Keratinocyte (primary cell): ENCODE measurements around the gene SCN9A. TPM values are rescaled to one million over a fixed set of nuclear protein-coding genes. Genes with fewer than 3 reads are reported as not detected.

ENCODE experiments used
- DNase-seq: peaks from one replicate; pipeline ENCODE4 v3.0.0-alpha.2; 2011; ENCODE audit warnings: low read depth, missing footprints, low spot score
- FAIRE-seq: peaks from 2 replicates; lab custom pipeline; 2011; peaks lifted over from hg19 to GRCh38; lab: Jason Lieb, UNC
- H2AFZ ChIP-seq: 2 replicates; pipeline ENCODE4 v1.6.0; 2012; ENCODE audit warnings: low read length, control low read depth, inconsistent platforms; ENCODE audit not compliant: control insufficient read depth
- H3K27ac ChIP-seq: 2 replicates; pipeline ENCODE4 v1.5.1; 2011; ENCODE audit warnings: low read length; ENCODE audit not compliant: control insufficient read depth, insufficient read depth
- H3K27me3 ChIP-seq: 3 replicates; pipeline ENCODE4 v1.6.0; 2011; ENCODE audit warnings: low read length; ENCODE audit not compliant: control insufficient read depth, insufficient read depth; ENCODE audit errors: extremely low read depth
- H3K36me3 ChIP-seq, 2 experiments: 2 replicates in 1 of 2; 3 replicates in 1 of 2; pipeline ENCODE4 v1.5.1; 2011; ENCODE audit warnings: low read length in 2 of 2, mild to moderate bottlenecking in 1 of 2; ENCODE audit not compliant: control insufficient read depth in 2 of 2, insufficient read depth in 2 of 2; ENCODE audit errors: extremely low read depth in 1 of 2
- H3K4me1 ChIP-seq: 3 replicates; pipeline ENCODE4 v1.5.1; 2011; ENCODE audit warnings: low read length; ENCODE audit not compliant: control insufficient read depth, insufficient read depth; ENCODE audit errors: extremely low read depth
- H3K4me2 ChIP-seq: 3 replicates; pipeline ENCODE4 v1.6.0; 2011; ENCODE audit warnings: low read depth, low read length; ENCODE audit not compliant: control insufficient read depth, insufficient read depth; ENCODE audit errors: extremely low read depth
- H3K4me3 ChIP-seq, 3 experiments: fragments of 200-600 bp in 1 of 3; sonication (generic) in 1 of 3; 2 replicates in 2 of 3; 3 replicates in 1 of 3; pipeline ENCODE4 v1.5.1; 2011 to 2016; ENCODE audit warnings: low read length in 3 of 3, mild to moderate bottlenecking in 3 of 3, control low read depth in 2 of 3, inconsistent platforms in 1 of 3, low read depth in 1 of 3, mixed read lengths in 1 of 3, mixed run types in 1 of 3, moderate library complexity in 1 of 3; ENCODE audit not compliant: control insufficient read depth in 2 of 3, insufficient read depth in 2 of 3; ENCODE audit errors: extremely low read depth in 1 of 3
- H3K79me2 ChIP-seq: 2 replicates; pipeline ENCODE4 v1.6.0; 2012; ENCODE audit warnings: low read length; ENCODE audit not compliant: control insufficient read depth, insufficient read depth
- H3K9ac ChIP-seq: 3 replicates; pipeline ENCODE4 v1.6.0; 2011; ENCODE audit warnings: low read length; ENCODE audit not compliant: control insufficient read depth, insufficient read depth; ENCODE audit errors: extremely low read depth
- H3K9me1 ChIP-seq: 3 replicates; pipeline ENCODE4 v1.6.0; 2011; ENCODE audit warnings: low read length; ENCODE audit not compliant: control insufficient read depth, insufficient read depth; ENCODE audit errors: extremely low read depth
- H3K9me3 ChIP-seq: 2 replicates; pipeline ENCODE4 v1.5.1; 2012; ENCODE audit warnings: low read depth, low read length; ENCODE audit not compliant: control insufficient read depth
- H4K20me1 ChIP-seq: 3 replicates; pipeline ENCODE4 v1.6.0; 2011; ENCODE audit warnings: low read length; ENCODE audit not compliant: control insufficient read depth, insufficient read depth; ENCODE audit errors: extremely low read depth
- EZH2 ChIP-seq: IDR thresholded peaks from one replicate; pipeline ENCODE4 v1.6.1; 2012; ENCODE audit warnings: inconsistent platforms, mild to moderate bottlenecking, low read length, moderate library complexity
- dilution Hi-C: fragments of 300-500 bp; cut with MboI; formaldehyde crosslinking; loops from one replicate; pipeline ENCODE4 v1.7.0; 2020; ENCODE audit warnings: low sequenced_read_pairs; ENCODE audit not compliant: extremely low pct_ligation_motif_present
- polyA plus RNA-seq, 5 experiments: library from polyadenylated mRNA; depleted of rRNA in 3 of 5; stranded (reverse) in 3 of 5; stranded (forward) in 1 of 5; unstranded in 1 of 5; fragments of >200 nt; gene quantifications; 1 replicate in 1 of 5; 2 replicates in 3 of 5; 3 replicates in 1 of 5; pipeline versions ENCODE4 v1.2.1 to v1.2.3, GENCODE V29; 2011 to 2012; ENCODE audit warnings: missing spikeins in 2 of 5, low read depth in 1 of 5, low replicate concordance in 1 of 5
- TF ChIP-seq, protein P1 (sequence below), 3 experiments: IDR thresholded peaks in 1 of 3; conservative IDR thresholded peaks in 1 of 3; optimal IDR thresholded peaks in 1 of 3; 2 replicates in 2 of 3; 3 replicates in 1 of 3; pipeline versions ENCODE3 to v1.5.1; 2011; ENCODE audit warnings: low read length in 3 of 3, mild to moderate bottlenecking in 3 of 3, moderate library complexity in 2 of 3, control low read depth in 1 of 3, inconsistent platforms in 1 of 3; ENCODE audit not compliant: insufficient read depth in 2 of 3; ENCODE audit errors: extremely low read depth in 1 of 3

SCN9A gene
- polyA plus RNA-seq, 1 donor (not counting 4 experiments of a cell fraction or from before 2014, with no cell fraction given), result 0.10 TPM

DNA sequence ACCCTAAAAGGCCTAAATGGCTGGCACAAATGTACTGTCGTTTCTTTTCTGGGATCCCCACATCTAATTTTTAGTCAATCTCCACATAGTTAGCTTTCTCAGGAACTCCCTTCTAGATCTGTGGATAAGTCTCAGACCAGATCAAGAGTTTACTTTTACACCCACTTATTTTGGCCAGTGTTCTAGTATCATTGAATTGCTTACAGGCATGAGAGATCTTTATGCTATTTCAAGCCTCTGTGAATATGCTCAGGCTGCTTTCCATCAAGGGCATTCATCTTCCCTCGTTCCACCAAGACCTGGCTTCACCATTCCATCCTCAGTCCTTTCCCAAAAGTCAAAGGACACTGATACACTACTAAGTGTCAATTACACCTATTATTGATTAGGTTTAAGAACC, 220.2 kb downstream of the SCN9A start:
- Histone ChIP-seq H3K27me3 (no peaks in the 10 kb centered on the region), H3K36me3 (no peaks in the 10 kb centered on the region), H3K27ac (no peak overlapping the region), H4K20me1 (no peaks in the 10 kb centered on the region), H3K4me1 (no peaks in the 10 kb centered on the region), H3K9ac (no peak overlapping the region), H3K4me2 (no peak overlapping the region), H3K9me1 (no peaks in the 10 kb centered on the region), H2AFZ (no peak overlapping the region), H3K79me2 (no peaks in the 10 kb centered on the region), H3K9me3 (no peaks in the 10 kb centered on the region), H3K4me3 (no peak overlapping the region)
- no peak for FAIRE-seq
- dilution Hi-C loops, result no loop called here
- TF ChIP-seq, protein P1, sequence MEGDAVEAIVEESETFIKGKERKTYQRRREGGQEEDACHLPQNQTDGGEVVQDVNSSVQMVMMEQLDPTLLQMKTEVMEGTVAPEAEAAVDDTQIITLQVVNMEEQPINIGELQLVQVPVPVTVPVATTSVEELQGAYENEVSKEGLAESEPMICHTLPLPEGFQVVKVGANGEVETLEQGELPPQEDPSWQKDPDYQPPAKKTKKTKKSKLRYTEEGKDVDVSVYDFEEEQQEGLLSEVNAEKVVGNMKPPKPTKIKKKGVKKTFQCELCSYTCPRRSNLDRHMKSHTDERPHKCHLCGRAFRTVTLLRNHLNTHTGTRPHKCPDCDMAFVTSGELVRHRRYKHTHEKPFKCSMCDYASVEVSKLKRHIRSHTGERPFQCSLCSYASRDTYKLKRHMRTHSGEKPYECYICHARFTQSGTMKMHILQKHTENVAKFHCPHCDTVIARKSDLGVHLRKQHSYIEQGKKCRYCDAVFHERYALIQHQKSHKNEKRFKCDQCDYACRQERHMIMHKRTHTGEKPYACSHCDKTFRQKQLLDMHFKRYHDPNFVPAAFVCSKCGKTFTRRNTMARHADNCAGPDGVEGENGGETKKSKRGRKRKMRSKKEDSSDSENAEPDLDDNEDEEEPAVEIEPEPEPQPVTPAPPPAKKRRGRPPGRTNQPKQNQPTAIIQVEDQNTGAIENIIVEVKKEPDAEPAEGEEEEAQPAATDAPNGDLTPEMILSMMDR (optimal IDR thresholded peaks at IDR 0.05 in 1 of 3, IDR thresholded peaks at IDR 0.05 in 1 of 3, conservative IDR thresholded peaks at IDR 0.05 in 1 of 3; ENCODE audit: extremely low read depth in 1 of 3, insufficient read depth in 2 of 3, low read length in 3 of 3), result no peak
- no peak for TF ChIP-seq EZH2
- DNase-seq, result no peak

DNA sequence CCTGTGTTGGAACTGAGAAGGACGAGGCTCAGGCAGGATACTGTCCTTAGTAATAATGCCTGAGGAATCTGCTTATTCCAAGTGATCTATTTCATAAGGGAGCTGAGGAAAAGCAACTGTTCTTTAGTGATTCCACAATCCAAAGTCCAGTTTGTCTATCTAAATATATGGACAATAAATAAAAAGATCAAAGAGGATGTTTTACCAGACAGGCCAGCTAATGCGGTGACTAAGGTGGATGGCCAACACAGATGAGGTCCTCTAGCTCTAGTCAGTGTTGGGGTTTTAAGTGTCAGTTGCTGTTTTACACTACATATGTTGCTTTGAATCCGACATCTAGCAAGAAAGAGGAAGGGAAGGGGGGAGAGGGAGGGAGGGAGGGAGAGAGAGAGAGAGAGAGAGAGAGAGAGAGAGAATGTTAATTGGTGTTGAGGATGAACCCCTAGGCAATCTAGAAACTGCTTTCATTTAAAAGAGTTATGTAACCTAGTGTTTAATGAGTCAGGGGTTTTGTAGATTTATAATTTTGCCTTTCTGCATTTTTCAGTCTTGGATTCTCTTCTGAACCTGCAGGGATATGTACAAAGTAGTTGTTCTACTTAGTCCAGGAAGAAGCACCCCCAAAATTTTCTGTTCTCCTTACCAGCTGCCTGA, 220.9 kb downstream of the SCN9A start:
- no peak overlapping the region for H3K4me3 ChIP-seq

More for the DNA sequence above, 220.9 kb downstream of the SCN9A start:
- FAIRE-seq (no peak), DNase-seq (no peak)
- no peaks in the 10 kb centered on the region for H4K20me1 ChIP-seq
- no peaks in the 10 kb centered on the region for H3K36me3 ChIP-seq
- H3K4me2 ChIP-seq, result no peak overlapping the region
- no peak overlapping the region for H3K9ac ChIP-seq
- H3K4me1 ChIP-seq, result no peaks in the 10 kb centered on the region
- H2AFZ ChIP-seq, result no peak overlapping the region
- H3K9me1 ChIP-seq, result no peaks in the 10 kb centered on the region
- no peaks in the 10 kb centered on the region for H3K9me3 ChIP-seq
- H3K27ac ChIP-seq, result no peak overlapping the region
- dilution Hi-C loops, result no loop called here
- TF ChIP-seq, protein P1 (optimal IDR thresholded peaks at IDR 0.05 in 1 of 3, IDR thresholded peaks at IDR 0.05 in 1 of 3, conservative IDR thresholded peaks at IDR 0.05 in 1 of 3; ENCODE audit: extremely low read depth in 1 of 3, insufficient read depth in 2 of 3, low read length in 3 of 3), result no peak
- TF ChIP-seq EZH2, result no peak
- no peaks in the 10 kb centered on the region for H3K27me3 ChIP-seq
- no peaks in the 10 kb centered on the region for H3K79me2 ChIP-seq
